Breast epithelium (tissue), 3 donors: ENCODE results near the gene FAM169A.

Experiments
- POLR2A ChIP-seq: fragments of 450-650 bp; IDR thresholded peaks from one replicate; pipeline ENCODE4 v1.6.1; 2016; ENCODE audit warnings: antibody characterized with exemption, mild to moderate bottlenecking, moderate library complexity
- POLR2AphosphoS5 ChIP-seq, 3 donors: sonication (generic); formaldehyde crosslinking; IDR thresholded peaks; one replicate each; pipeline ENCODE4 v1.6.1; 2017; ENCODE audit warnings: antibody characterized with exemption in 3 of 3
- TF ChIP-seq, protein P1 (sequence below), 3 donors: fragments of 450-650 bp; IDR thresholded peaks; one replicate each; pipeline ENCODE4 v1.5.1; 2016 to 2017; ENCODE audit warnings: antibody characterized with exemption in 3 of 3, mild to moderate bottlenecking in 3 of 3, moderate library complexity in 3 of 3

GRCh38 chr5:74810915-74811314, 55.3 kb downstream of the FAM169A start:
- no peak for TF ChIP-seq POLR2A
- TF ChIP-seq, protein P1, sequence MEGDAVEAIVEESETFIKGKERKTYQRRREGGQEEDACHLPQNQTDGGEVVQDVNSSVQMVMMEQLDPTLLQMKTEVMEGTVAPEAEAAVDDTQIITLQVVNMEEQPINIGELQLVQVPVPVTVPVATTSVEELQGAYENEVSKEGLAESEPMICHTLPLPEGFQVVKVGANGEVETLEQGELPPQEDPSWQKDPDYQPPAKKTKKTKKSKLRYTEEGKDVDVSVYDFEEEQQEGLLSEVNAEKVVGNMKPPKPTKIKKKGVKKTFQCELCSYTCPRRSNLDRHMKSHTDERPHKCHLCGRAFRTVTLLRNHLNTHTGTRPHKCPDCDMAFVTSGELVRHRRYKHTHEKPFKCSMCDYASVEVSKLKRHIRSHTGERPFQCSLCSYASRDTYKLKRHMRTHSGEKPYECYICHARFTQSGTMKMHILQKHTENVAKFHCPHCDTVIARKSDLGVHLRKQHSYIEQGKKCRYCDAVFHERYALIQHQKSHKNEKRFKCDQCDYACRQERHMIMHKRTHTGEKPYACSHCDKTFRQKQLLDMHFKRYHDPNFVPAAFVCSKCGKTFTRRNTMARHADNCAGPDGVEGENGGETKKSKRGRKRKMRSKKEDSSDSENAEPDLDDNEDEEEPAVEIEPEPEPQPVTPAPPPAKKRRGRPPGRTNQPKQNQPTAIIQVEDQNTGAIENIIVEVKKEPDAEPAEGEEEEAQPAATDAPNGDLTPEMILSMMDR (IDR thresholded peaks at IDR 0.05) = no peak
- TF ChIP-seq POLR2AphosphoS5 (IDR thresholded peaks at IDR 0.05) = no peak
